HEK293 (cell line): ENCODE measurements around the gene EML1.

ENCODE experiments used
- GLI4 ChIP-seq: fragments of 450-650 bp; formaldehyde crosslinking; IDR thresholded peaks from 2 replicates; pipeline ENCODE4 v1.5.1; 2016; ENCODE audit warnings: missing biosample characterization, missing genetic modification characterization
- HOXC10 ChIP-seq: sonication (generic); formaldehyde crosslinking; IDR thresholded peaks from 2 replicates; pipeline ENCODE4 v1.8.1; 2023; ENCODE audit warnings: mild to moderate bottlenecking, missing genetic modification reagents
- OSR2 ChIP-seq: fragments of 450-650 bp; formaldehyde crosslinking; IDR thresholded peaks from 2 replicates; pipeline ENCODE4 v1.5.1; 2016; ENCODE audit warnings: missing biosample characterization, missing genetic modification characterization
- TF ChIP-seq, protein P1 (sequence below): fragments of 450-650 bp; formaldehyde crosslinking; IDR thresholded peaks from 2 replicates; pipeline ENCODE4 v1.5.1; 2016; ENCODE audit warnings: missing biosample characterization, missing genetic modification characterization
- TF ChIP-seq, protein P2 (sequence below): fragments of 450-650 bp; formaldehyde crosslinking; IDR thresholded peaks from 2 replicates; pipeline ENCODE4 v1.5.1; 2016; ENCODE audit warnings: missing biosample characterization, missing genetic modification characterization

DNA sequence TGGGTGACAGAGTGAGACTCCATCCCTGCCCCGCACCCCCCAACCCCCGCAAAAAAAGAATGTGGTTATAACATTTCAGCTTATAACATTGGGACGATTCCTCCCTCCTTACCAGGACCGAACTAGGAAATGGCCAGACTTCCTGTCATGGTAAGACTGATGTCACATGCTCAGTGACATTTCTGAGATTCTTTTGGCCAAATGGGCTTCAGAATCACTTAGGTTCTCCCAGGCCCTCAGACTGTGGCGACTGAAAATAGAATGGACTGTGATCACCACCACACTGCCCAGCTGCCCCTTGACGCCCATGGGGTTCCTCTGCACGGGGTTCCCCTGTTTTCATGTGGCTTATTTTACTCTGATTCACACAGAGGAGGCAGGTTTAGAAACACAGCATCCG is 157.0 kb downstream of the EML1 start:
- TF ChIP-seq, protein P1, sequence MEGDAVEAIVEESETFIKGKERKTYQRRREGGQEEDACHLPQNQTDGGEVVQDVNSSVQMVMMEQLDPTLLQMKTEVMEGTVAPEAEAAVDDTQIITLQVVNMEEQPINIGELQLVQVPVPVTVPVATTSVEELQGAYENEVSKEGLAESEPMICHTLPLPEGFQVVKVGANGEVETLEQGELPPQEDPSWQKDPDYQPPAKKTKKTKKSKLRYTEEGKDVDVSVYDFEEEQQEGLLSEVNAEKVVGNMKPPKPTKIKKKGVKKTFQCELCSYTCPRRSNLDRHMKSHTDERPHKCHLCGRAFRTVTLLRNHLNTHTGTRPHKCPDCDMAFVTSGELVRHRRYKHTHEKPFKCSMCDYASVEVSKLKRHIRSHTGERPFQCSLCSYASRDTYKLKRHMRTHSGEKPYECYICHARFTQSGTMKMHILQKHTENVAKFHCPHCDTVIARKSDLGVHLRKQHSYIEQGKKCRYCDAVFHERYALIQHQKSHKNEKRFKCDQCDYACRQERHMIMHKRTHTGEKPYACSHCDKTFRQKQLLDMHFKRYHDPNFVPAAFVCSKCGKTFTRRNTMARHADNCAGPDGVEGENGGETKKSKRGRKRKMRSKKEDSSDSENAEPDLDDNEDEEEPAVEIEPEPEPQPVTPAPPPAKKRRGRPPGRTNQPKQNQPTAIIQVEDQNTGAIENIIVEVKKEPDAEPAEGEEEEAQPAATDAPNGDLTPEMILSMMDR (tag by site-specific recombination): no peak
- TF ChIP-seq HOXC10 (CRISPR knock-in tag): no peak
- TF ChIP-seq, protein P2, sequence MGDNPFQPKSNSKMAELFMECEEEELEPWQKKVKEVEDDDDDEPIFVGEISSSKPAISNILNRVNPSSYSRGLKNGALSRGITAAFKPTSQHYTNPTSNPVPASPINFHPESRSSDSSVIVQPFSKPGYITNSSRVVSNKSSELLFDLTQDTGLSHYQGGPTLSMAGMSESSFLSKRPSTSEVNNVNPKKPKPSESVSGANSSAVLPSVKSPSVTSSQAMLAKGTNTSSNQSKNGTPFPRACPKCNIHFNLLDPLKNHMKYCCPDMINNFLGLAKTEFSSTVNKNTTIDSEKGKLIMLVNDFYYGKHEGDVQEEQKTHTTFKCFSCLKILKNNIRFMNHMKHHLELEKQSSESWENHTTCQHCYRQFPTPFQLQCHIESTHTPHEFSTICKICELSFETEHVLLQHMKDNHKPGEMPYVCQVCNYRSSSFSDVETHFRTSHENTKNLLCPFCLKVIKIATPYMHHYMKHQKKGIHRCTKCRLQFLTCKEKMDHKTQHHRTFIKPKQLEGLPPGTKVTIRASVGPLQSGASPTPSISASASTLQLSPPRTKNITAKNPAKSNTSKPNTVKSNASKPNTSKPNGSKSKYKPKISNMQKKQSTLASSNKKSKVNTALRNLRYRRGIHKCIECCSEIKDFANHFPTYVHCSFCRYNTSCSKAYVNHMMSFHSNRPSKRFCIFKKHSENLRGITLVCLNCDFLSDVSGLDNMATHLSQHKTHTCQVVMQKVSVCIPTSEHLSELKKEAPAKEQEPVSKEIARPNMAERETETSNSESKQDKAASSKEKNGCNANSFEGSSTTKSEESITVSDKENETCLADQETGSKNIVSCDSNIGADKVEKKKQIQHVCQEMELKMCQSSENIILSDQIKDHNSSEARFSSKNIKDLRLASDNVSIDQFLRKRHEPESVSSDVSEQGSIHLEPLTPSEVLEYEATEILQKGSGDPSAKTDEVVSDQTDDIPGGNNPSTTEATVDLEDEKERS (tag by site-specific recombination): no peak
- no peak for TF ChIP-seq GLI4 (tag by site-specific recombination)
- TF ChIP-seq OSR2 (tag by site-specific recombination): no peak
